HG02798 (cell line): ENCODE data around the gene ZNRF1.
"Not testable (repeated sequence)": the region's sequence is repeated elsewhere in the genome, so short reads cannot be mapped to it uniquely, and the experiment has no call there.

Experiments
- ATAC-seq: cut with Tn5 transposase; IDR thresholded peaks from one replicate; pipeline ENCODE4 v1.9.1; 2021; ENCODE audit warnings: mild to moderate bottlenecking; ENCODE audit not compliant: unreplicated experiment, poor library complexity

The ZNRF1 gene

DNA sequence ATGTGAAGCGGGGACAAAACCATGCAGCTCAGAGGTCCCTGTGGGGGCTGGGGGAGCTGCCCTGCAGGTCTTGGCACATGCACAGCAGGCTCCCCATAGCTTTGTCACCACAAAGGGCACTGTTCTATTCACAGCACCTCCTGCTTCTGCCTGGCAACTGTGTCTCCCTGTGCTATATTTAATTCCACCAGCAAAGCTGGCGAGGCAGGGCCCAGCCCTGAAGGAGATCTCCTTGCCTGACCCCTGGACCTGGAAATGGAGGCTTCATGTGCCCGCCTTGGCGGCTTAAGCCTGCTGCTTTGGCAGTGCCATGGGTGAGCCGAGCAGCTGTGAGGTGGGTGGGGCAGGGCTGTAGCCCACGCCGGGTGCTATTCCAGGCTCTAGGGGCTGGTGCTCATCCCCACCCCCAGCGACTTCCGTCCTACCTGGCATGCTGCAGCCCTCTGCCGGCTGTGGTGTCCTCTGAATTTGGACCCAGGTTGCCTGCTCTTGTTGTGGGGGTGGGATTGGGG lies 111.0 kb downstream of the ZNRF1 start:
- no peak for ATAC-seq

DNA sequence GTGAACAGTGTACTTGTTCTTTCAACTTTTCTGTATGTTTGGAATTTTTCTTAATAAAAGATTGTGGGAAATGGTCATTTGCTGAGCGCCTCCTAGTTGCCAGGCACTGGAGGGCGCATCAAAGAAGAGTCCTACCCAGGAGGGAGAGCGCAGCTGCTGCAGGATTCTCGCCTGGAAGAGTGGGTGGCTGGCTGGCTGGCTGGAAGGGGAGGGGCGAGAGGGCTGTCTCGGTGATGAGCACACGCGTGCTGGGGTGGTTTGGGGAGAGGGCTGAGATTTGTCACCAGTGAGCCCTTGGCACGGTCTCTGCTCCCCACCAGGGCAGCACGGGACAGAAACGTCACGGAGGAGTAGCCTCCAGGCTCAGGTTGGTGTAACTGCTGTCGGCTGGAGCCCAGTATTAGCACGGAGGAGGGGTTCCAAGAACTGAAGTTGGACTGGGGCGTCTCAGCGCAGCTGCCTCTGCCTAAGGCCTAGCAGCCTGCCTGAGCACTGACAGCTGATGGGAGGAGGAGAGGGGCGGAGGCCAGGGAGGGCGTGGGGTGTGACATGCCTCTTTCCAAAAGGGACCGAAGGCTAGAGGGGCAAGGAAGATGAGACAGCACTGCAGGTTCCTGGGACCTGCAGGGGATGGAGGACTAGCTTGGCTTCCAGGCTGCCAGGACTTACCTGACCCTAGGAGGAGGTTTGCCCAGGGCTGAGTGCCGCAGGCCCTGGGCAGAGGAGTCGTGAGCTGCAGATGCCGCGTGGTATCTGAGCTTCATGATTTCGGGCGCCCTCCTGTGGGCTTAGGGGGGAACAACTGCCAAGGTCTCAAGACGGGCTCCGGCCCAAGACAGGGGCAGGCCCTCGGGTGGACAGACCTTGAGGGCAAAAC lies 112.1 kb downstream of the ZNRF1 start:
- ATAC-seq: peak; percentile 87

DNA sequence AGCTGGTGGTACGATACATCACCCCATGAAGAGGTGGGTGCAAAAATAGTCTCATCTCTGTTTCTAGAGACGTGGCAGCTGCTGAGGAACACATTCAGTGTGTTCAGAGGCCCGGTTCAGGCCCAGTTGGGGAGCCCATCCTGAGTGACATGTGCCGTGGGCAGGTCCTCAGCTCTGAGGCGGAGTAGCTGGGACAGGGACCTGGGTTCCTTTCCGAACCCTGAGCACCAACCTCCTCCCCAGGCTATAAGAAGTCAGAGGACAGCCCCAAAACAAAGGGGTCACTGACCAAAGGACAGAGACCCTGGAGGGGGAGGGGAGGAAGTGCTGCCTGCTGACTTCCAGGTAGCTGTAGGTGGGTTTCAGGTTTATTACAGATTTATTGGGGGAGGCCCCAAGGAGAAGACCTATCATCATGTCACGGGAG lies 112.7 kb downstream of the ZNRF1 start:
- peak; percentile 15 for ATAC-seq

DNA sequence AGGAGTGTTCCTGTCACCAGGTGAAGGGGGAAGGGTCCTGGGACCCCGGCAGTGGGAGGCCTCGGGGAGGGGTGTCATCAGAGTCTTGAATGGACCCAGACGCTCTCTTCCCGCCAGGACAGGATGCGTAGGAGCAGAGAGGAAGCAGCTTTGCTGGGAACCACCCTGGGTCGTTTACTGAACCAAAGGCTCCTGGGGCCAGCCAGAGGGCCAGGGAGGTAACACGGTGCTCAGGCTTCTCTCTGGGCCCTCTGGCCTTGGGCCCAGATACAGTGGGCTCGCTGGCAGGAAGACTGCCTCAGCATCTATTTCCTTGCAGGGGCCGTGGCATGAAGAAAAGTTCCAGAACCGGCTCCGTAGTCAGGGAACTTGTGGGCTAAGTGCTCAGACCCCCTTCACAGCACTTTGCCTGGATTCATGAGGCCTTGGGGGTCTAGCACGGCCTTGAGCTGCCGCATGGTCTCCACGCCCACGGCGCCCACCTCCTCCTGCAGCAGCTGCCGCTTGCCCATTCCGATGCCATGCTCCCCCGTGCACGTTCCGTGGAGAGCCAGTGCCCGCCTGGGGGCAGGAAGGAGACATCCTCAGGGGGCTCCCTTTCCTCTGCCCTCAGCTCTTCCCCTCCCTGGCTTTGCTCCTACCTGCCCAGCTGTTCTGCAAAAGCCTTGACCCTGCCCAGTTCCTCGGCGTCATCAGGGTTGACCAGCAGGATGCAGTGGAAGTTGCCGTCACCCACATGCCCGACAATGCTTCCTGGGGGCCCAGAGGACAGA lies 113.3 kb downstream of the ZNRF1 start:
- ATAC-seq: no peak

DNA sequence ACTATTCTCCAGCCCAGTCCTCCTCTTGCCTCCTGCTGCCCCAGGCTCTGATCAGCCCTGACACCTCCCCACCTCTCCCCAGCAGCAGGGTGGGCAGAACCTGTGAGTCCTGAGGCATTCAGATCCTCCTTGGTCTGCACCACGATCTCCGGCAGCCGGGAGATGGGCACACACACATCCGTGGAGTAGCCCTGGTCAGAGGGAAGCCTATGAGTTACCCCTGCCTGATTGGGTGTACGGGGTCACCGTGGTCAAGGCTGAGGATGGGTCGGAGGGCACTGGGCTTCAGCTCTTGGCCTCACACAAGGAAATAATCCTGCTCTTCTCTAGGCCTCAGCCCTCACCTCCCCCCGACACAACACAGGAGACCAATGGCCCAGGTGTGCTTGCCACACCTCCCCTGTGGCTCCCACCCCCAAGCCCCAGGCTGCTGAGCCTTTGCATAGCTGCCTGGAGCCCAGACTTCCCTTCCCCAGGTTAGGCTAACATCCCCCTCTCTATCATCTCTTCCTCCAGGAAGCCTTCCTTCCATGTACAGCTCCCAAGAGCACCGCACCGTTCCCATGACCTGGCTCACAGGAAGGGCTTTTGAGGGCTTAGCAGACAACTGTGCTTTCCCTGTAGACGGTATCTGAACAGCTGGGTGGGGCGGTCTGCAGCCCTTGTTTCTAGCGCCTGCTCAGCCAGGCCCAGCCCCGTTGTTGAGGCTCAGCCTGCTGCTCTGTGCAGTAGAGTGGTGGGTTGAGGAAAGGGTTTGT lies 114.1 kb downstream of the ZNRF1 start:
- no peak for ATAC-seq

DNA sequence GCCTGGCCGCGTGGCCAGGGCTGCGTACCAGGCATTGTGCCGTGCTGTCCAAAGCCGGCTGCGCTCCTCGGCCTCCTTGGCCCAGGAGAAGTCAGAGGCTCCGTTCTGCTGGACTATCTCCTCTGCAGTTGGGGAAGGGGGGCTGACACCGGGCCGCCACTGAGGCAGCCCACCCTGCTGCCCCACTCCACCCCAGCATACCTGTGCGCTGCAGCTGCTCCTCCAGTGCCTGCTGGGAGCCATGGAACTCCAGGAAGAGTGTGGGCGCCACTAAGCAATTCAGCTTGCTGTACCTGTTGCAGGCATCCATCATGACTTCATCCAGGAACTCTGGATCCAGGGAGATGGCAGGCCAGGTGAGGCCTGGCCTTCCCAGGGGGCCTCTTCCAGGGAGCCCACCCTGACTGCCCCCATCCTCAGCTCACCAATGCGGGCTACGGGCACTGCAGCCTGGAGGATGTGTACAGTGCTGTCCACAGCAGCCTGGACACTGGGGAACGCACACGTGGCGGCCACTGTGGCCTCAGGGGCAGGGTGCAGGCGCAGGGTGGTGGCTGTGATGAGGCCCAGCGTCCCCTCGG lies 114.8 kb downstream of the ZNRF1 start:
- no peak for ATAC-seq

DNA sequence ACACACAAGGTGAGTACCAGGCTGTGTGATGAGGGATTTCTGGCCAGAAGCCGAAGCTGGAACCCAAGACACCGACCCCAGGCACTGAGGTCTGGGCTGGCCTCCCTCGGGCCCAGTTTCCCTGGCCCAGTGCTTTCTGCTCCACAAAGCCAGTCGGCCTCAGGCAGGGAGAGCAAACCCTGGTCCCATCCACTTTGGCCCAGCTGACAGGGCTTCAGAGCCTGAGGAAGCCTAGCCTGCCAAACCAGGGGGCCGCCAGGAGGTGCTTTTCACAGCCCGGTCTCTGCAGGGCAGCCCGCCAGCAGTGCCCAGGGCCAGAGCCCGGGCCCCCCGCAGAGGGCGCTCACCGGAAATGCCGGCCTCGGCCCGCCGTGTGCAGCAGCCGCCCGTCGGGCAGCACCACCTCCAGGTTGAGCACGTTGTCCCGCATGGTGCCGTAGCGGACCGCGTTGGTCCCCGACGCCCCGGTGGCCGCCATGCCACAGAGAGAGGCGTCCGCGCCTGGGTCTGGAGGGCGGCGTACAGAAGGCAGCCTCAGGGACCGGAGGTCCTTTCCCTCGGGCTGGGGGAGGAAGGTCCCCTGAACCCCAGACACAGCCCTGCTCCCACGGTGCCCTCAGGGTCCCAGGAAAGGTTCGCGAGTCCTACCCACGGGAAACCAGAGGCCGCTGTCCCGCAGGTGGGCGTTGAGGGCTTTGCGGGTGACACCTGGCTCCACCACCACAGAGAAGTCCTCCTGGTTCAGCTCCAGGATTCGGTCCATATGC lies 115.5 kb downstream of the ZNRF1 start:
- no peak for ATAC-seq

DNA sequence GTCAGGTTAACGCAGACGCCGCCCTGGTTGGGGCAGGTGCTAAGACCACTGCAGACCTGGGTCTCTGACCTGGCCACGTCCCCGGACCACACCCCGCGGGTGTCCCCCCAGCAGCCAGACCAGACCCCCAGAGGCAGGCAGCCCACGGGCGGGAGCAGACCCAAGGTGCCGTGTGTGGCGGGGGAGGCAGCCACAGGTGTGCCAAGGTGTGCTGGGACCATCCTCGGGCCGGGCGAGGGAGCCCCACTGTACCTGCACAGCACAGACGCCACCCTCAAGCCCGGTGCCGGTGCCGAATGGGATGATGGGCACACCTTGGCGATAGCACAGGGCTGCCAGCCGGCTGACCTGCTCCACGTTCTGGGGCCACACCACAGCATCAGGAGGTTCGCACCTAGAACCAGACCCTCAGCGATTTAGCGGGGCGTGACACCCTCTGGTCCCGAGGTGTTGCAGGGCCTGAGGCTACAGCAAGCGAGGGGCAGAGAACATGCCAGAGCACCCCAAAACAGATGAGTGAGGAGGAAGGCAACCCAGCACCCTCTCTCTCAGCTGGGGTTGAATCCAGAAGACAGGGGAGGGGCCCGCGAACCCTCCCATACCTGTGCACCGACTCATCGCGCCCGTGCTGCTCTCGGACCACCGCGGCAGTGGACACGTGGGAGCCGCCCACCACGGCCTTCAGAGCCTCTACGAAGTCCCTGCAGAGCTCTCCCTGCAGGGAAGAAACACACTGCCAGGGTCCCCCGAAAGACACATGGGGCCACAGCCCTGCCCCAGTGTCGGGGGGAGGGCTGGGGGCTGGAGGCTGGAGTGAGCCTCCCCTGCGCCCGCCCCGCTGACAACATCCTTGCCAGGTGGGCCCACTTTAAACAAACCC lies 116.4 kb downstream of the ZNRF1 start:
- ATAC-seq: no peak

DNA sequence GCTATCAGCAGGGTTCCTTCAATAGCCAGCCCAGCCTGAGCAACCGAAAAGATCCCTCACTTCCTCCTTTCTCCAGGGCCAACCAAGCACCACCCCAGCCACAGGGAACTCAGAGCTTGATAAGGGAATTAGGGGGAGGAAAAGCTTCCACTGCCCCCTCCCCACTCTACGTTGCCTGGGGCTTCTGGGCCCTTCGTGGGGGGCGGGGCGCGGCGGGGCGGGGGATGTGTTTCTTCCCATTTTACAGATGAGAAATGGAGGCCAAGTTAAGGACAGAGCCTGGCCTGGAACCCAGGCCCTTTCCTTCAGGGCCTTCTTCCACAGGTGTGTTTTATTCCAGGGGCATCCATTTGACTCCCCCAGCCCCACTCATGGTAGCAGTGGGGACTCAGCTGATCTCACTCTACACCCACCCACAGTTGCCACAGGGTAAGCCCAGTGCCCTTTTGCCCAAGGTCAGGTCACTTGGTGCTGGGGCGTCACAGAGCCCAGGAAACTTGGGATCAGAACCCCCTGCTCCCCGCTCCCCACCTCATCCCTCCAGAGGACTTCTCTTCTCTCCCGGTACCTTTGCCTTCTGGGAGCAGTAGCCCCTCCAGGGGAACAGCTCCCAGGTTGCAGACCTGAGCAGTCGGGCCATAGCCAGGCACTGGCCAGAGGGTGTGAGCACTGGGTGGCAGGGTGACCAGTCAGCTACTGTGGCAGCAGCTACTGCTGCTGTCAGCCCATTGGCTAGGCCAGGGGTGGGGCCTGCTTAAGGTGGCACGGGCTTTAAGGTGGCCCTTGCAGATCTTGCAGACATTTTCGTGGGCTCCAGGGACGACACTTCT lies 117.5 kb downstream of the ZNRF1 start, which contains the start of gene LDHD:
Gene LDHD (minus strand): TSS at position 700 of the 830 bp plus-strand sequence. CDS start 60 bp downstream, at position 640.
- ATAC-seq: peak; percentile 55

DNA sequence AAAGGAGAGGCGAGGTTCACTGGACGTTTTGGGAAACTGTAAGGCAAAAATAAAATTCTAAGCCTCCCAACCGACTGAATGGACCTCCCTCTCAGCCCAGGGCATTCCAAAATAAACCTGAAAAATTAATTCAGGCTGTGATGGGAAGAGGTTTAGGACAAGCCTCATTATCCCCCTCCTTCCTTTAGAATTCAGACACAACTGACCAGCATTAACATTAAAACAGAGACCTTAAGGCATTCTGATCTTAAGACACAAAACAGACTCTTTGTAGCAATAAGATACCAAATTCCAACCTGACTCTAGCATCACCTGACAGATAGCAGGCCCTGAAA lies 118.1 kb downstream of the ZNRF1 start:
- ATAC-seq: no peak

DNA sequence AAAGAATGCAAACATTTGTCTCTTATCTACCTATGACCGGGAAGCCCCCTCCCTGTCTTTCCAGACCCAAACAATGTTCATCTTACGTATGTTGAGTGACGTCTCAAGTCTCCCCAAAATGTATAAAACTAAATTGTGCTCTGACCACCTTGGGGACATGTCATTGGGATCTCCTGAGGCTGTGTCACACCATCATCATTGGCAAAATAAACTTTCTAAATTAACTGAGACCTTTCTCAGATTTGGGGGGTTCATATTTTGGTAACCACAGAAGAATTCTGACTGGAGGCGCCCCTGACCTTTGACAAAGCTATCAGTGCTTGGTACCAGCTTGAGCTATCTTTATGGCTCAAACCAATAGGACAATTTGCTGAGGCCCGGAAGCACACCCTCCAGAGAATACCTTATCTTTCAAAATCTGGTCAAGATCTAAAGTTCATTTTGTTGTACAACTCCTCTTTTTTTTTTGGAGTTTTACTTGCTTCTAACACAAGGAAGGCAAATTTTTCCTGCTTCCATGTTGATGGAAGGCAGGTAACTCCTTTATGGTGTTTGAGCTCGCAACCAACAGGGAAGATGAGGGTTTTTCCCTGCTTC lies 120.2 kb downstream of the ZNRF1 start:
- no peak for ATAC-seq

DNA sequence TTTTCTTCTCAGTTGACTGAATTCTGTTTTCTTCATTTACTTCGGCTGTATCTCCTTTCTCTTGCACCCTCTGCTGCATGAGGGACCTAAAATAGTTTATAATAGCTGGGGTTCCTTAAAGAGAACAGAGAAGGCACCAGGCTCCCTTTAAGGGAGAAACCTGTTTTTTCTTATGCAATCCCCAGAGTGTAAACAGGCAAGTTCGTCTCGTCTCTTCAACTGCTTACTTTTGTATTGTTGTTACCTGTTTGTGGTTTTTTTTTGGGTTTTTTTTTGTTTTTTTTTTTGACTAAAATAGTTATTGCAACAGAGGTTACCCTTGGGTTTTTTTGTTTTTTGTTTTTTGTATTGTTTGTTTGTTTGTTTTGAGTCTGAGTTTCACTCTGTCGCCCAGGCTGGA lies 121.4 kb downstream of the ZNRF1 start:
- ATAC-seq: no peak

DNA sequence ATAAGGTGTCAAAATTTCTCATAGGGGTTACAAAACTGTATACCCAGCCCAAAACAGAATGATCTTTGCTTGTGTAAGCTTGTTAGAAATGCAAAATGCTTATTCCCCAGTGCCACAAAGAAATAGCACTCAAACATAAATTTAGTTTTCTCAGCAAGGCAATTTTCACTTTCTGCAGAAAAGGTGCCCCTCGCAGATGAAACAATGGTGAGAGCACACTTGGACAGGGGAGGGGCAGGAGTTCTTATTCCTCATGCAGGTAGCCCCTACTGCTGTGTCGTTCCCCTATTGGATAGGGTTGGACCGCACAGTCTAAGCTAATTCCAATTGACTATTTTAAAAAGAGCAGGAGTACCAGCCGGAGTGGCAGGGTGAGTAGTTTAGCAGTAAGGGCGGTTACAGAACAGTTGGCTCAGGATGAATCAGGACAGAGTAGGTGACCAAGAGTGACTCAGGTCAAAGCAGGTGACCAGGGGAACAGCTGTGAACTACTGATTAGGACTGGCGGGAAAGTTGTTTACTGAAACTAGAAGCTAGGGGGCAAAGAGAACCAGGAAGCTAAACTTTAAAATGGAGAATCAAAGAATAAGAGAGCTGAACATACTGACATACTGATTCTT lies 123.2 kb downstream of the ZNRF1 start:
- ATAC-seq: no peak

DNA sequence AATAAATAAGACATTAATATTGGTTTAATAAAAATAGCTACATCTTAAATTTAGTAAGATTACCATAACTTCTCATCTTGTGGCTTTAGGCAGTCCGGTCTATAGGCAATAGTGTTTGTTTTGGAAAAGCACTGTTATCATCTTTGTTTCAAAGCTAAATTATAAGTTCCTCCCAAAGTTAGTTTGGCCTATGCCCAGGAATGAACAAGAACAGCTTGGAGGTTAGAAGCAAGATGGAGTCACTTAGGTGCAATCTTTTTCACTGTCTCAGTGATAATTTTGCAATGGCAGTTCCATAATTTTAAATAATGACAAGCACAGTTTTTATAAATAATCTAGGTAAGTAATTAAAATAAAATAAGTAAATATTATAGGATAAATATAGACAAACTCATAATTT lies 123.8 kb downstream of the ZNRF1 start:
- no peak for ATAC-seq

DNA sequence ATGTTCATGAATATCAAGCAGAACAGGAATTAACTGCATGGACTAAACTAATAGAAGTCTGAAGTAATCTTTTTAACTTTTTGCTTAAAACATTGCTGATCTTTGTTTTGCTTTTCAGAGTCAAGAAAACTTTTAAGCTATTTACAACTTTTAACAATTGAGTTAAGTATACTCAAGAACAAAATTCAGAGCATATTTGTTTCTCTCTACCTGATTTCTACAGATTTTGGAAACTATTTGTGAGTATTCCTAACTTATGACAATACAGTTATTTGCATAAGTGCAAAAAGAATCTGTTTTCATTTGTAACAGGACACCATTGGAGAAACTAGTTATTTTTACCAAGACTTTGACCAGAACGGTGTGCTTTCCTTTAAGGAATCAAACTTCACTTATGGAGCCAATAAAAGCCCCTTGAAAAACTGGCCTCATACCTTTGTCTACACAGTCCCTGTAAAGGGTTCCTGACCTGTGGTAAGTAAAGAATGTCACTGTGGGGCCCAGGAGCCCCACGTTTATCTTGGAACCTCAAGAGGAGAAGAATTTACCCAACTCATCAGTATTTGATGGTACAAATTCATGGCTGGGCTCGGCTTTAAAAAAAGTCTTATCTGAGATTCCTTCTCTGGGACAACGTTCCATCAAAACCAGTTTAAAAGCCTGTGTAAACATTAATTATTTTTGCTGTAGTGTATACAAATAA lies 129.0 kb downstream of the ZNRF1 start:
- ATAC-seq: no peak

DNA sequence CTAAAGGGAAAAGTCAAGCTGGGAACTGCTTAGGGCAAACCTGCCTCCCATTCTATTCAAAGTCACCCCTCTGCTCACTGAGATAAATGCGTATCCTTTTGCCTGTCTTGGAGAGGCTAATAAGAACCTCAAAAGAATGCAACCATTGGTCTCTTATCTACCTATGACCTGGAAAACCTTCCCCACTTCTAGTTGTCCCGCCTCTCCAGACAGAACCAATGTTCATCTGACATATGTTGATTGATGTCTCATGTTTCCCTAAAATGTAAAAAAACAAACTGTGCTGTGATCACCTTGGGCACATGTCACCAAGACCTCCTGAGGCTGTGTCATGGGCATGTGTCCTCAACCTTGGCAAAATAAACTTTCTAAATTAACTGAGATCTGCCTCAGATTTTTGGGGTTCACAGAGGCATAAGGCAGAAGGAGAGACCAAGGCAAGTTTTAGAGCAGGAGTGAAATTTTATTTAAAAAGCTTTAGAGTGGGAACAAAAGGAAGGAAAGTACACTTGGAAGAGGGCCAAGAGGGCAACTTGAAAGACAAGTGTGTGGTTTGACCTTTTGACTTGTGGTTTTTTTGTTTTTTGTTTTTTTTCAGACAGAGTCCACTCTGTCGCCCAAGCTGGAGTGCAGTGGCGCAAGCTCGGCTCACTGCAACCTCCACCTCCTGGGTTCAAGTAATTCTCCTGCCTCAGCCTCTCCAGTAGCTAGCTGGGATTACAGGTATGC lies 130.8 kb downstream of the ZNRF1 start:
- ATAC-seq: not testable (repeated sequence)
